Measurements from ENCODE around the gene PPIP5K2.
A peak's percentile ranks its signal among the peaks of the same experiment; 100 is the strongest.
"Not testable (repeated sequence)": the region's sequence is repeated elsewhere in the genome, so short reads cannot be mapped to it uniquely, and the experiment has no call there.

PPIP5K2 gene

DNA sequence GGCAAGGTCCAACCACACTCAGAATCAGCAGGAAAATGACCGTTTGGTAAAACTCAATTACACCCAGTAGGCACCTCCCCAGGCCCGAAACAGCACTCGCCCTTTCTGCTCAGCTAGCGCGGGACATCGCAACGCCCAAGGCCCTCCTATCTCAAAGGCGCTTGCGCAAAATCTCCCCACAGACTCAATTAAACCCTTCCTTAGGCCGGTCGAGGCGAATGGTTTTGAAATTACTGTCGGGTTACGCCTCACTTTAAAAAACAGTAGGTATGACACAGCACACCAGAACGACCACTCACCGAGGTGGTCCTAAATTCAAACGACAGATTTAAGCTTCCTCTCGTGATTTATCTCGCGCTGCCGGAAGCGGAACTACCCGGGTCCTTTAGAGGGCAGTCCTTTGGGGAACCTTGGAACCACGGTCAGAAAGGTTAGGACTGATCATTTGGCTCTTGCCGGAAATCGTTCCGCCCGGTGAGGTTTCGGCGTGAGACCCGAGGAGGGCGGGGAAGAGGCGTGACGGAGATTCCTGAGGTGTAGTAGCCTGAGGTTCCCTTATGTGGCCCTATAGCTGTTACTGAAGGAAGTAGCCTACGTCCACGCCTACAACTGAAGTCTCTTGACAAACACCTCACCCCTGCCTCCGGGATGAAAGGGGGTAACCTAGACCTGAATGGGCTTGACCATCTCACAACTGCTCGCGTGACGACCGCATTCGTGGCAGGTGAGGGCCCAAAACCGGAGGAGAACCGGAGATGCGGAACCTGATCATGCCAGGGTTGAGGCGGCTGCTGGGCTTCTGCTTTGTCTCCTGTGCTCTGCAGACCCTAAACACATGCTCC, at the start of gene PPIP5K2, which contains the start of gene GIN1:
Gene PPIP5K2, plus strand, starts transcription at position 537 of the 842 bp plus-strand sequence. CDS start 9,289 bp downstream, outside the sequence.
Gene GIN1, minus strand, starts transcription at position 374 of the 842 bp plus-strand sequence. CDS start 11,431 bp downstream, outside the sequence.
- peak; percentile 98 for DNase-seq

DNA sequence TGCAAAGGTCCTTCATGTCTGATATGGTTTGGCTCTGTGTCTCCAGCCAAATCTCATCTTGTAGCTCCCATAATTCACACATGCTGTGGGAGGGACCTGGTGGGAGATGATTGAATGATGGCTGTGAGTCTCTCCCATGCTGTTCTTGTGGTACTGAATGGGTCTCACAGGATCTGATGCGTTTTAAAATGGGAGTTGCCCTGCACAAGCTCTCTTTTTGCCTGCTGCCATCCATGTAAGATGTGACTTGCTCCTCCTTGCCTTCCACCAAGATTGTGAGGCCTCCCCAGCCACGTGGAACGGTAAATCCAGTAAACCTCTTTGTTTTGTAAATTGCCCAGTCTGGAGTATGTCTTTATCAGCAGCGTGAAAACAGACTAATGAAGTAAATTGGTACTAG, 46.6 kb upstream of the PPIP5K2 start:
- not testable (repeated sequence) for DNase-seq

DNA sequence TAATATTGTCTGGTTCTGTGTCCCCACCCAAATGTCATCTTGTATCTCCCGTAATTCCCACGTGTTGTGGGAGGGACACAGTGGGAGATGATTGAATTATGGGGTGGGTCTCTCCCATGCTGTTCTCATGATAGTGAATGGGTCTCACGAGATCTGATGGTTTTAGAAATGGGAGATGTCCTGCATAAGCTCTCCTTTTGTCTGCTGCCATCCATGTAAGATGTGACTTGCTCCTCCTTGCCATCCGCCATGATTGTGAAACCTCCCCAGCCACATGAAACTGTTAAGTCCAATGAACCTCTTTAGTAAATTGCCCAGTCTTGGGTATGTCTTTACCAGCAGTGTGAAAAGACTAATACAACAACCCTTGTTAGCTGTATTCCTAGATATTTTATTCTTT, 44.7 kb upstream of the PPIP5K2 start:
- no peak for DNase-seq

DNA sequence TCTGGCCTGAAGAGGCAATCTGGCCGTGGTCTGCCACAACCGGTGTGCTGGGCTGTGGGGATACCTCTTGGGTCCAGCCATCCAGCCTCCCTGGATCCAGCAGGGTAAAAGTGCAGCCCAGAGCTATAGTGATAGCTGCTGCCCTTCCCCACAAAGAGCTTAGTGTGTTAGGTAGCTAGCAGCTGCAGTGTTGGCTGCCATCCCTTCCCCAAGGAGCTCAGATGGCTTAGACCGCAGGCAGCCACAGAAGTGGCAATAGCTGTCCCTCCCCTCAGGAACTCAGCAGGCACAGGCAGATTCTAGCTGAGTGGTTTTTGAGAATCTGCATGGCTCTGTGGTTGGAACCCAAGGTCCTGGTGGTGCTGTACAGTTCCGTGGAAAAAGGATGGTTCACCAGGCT, 40.3 kb upstream of the PPIP5K2 start:
- no peak for DNase-seq

DNA sequence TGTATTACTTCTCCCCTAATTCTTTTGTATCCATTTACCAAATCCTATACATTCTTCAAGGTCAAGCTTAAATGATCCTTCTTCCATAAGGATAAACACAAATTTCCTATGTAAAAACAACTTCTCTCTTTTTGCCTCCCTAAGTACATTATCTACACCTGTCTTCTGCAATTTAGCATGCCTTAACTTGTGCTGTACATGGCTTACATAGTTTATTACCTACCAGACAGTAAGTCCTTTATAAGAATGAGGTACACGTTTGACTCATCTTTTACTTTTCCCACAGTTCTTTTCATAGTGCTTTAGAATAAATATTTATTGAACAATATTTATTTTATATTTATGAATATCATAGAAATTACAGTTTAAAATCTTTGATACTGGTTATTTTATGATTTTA, 33.6 kb upstream of the PPIP5K2 start:
- no peak for DNase-seq

DNA sequence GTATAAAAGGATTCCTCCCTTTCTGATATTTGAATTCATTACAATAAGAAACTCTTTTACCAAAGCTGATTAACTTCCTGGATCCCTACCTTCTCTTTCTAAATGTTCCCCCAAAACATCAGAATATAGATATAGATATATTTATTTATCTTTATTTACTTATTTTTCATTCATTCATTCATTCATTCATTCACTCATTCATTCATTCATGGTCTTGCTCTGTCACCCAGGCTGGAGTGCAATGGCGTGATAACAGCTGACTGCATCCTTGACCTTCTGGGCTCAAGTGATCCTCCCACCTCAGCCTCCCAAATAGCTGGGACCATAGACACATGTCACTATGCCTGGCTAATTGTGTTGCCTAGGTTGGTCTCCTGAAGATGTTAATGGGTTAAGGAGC, 30.8 kb upstream of the PPIP5K2 start:
- DNase-seq, result no peak

DNA sequence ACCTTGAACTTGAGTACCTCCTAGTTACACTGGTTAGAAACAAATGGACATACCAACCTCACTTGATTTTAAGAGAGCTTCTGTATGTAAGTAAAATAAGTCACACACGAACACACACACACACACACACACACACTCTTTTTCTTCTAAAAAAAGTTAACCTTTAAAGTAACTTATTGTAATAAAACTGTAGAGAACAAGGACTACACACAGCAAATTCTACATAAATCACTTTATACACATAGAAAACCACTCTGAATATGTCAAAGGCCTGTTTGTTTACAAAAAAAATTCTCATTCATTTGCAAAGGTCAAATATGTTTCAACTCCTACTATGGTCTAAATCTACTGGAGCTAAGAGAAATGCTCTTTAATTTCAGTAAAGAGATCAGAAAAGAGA, 29.3 kb upstream of the PPIP5K2 start:
- DNase-seq, result no peak

DNA sequence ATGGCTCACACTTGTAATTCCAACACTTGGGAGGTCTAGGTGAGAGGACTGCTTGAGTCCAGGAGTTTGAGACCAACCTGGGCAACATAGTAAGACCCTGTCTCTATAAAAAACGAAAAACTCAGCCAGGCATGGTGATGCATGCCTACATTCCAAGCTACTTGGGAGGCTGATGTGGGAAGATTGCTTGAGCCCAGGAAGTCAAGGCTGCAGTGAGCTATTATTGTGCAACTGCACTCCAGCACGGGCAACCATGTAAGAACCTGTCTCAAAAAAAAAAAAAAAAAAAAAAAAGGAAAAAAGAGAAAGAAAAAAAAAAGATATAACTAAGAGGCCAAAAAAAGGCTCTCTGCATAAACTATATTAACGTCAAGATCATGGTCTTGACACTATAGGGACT, 27.4 kb upstream of the PPIP5K2 start:
- DNase-seq, result no peak

DNA sequence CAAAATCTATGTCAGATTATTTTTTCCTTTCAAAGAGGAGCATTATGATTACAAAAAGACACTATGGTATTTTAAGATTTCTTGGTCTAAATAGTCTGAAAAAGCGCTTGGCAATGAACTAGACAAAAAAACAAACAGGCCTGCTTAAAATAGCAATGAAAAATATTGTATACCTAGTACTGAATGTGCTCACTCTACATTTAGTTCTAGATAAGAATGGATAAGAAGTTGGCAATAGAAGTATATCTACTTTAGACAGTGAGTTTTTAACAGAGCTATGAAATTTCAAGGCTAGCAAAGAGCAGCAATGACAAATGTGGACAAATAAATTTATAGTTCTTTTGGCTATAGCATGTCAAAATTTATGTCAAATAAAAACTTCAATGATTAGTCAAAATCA, 26.4 kb upstream of the PPIP5K2 start:
- no peak for DNase-seq

DNA sequence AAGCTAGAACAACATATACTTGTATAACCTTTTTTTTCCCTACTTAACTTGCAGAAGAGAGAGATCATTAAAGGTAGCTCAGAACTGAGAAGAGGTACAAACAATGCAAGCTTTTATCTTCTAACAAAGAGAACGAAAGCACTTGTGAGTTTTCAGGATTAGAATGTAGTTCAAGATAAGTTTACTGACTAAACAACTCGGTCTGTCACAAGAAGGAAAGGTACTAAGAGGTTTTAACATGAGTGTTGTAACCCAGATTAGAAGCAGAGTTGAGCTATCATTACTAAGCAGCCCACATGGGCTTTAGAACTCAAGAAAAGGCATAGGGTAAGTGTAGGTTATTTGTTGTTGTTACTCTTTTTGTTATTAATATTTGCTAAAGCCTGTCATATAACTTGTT, 25.4 kb upstream of the PPIP5K2 start:
- DNase-seq, result no peak

DNA sequence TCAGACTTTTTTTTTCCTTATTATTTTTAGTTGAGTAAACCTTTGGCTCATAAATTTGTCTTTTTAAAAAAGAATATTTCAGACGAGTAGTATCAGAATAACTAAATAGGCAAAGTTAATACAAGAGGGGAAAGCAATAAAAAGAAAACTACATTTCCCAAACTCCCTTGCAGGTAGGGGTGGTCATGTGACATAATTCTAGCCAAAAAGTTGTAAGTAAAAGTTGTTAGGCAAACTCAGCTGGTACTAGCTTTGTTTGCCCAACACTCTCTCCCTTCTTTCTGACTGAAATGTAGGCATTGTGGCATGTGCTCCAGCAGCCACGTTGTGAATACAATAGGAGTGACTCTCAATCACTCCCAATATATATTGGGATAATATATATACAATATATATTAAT, 21.1 kb upstream of the PPIP5K2 start:
- DNase-seq, result no peak

DNA sequence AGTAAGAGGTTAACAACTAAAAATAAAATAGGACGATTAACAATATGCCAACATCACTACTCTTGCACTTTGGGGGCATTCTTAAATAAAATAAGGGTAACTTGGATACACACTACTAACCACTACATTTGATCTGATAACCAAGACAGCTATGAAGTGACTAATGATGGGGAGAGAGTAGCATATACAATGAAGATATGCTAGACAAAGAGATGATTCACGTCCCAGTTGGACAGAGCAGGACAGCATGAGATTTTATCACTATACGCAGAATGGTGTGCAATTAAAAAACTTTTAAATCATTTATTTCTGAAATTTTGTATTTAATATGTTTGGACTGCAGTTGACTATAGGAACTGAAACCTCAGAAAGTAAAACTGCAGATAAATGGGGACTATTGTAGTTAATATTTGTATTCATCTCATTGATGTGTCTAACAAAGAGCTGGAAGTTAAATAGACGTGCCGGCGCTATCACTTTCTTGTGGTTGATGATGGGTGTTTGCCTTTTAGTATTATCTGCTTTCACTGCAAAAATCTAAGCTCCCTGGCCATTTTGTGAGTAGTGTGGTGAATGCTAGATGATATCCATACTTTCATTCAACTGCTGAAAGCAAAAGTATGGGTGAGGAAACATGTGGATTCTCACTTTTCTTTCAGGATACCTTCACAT, 18.9 kb upstream of the PPIP5K2 start:
- no peak for DNase-seq

DNA sequence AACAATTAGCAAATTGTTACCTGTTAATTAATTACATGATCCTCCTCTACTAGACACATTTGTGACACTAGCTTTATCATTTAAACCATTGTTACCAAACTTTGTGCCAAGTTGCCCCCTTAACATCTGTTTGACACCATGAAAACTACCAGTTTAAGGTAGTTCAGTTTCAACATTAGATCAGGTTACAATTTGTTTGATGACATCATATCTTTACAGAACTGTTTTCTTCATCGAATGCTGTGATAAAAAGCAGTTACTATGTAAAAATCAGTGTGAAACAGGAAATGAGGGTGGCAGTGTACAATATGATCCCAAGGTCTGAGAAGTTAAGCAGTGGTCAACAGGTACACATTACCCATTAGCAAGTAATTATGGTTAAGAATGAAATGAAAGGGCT, 17.9 kb upstream of the PPIP5K2 start:
- DNase-seq, result no peak

DNA sequence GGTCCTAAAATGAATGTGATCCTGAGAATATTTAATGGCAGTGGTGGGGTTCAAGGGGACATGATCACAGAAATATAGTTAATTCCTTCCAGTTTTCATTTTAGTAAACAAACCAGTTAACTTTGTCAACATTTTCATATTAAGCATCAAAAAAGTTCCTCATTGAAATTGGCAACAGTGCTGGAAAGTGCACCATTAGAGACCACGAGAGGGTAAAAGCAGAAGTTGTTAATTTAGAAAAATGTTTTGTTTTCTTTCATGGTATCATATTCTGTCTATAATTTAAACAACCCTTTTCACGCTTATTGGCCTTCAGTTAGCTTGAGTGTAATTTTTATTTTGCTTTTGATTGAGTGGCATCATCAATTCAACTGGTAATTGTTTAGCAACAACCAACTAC, 12.0 kb upstream of the PPIP5K2 start:
- DNase-seq, result no peak

DNA sequence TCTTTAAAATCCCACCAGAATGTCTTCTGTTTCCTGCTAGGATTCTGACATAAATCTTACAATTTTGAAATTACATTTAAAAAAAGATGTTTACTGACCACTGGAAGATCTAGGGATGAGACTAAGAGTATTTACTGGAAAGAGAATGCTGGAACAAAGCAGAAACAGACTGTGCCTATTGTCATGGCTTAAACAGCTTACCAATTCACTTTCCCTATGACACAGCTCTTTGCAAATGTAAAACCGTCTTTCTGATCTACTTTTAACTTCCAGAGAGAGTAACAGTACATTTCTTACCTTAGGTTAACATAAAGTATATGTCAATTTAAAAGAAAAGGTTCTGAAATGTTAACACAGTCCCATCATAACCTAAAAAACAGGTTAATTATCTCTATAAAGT, 10.8 kb upstream of the PPIP5K2 start:
- DNase-seq, result no peak

DNA sequence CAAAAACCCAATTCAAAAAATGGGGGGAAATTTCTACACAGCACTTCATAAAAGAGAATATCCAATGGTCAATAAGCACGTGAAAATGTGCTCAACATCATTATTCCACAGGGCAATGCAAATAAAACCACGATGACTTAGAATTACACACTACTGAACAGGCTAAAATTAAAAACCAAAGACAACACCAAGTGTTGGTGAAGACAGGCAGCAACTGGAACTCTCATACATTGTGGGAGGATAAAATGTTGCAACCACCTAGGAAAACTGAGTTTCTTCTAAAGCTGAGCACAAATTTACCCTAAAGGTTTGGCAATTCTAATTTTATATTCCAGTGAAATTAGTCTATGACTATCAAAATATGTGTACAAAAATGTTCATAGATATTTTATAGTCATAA, 9.7 kb upstream of the PPIP5K2 start:
- DNase-seq, result no peak

DNA sequence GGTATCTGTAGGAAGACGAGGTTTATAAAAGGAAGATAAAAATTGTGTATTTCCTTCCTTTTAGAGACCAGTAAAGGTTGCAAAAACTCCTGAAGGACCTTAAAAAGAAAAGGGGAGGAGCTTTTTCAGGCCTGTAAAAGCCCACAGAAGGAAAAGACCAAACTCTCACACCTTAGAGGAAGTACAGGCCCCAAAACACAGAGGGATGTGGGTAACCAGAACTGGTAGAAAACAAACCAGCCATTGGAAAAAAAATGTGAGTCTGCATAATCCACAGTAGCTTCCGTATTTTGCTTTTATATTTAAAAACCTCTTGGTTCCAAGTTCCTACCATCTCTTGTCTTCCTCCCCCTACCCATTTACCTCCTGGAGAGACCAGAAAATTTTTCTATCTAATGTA, 8.6 kb upstream of the PPIP5K2 start:
- peak; percentile 64 for DNase-seq

DNA sequence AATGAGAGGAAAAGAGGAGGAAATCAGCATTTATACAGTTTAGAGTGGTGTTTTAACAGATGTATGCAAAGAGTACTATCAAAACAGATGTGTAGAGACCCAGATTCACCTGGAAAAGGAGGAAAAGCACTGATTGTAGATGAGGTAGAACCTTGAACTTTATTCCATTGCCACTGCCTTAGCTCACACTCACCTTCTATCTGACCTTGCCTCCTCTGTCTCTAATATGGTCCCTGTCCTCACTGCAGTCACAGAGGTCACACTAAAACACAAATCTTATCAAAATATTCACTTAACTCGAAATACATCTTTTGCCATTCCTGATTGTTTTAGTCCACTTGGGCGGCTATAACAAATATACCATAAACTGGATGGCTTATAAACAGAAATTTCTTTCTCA, 7.2 kb upstream of the PPIP5K2 start:
- no peak for DNase-seq

DNA sequence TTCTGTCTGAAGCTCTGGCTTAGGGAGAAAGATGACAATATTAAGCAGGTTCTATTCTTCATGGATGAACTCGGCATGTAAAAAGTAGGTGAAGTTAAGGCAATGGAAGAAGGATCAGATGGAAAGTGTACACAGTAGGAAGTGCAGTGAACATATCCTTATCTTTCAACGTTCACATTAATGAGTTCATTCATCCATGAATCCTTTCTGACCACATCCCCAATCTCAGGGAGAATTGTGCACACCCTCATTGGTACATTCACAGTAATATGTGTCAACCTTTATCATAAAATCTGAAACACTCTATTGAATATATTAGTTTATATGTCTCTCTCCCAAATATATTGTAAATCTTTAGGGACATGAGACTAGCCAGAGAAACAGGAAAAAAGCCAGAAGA, 5.7 kb upstream of the PPIP5K2 start:
- DNase-seq, result no peak

DNA sequence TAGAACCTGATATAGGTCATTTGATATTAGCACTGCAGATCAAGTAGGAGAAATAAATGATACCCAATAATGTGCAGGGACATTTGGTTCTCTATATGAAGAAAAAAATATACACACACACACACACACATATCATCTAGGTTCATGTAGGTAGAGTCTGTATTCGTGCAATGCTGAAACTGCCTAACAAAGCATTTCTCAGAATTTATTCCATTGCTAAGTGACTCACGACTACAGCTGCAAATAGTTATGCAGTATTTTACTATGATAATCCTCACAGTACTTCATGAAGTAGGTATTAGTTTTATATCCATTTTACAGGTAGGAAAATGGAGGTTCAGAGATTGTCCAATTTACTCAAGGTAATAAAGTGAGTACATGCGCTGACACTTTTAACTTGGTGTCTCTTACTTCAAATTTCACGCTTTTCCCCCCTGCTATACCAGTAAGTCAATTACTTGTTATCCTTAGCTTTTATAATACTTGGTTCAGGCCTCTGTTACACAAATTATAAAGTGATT, 2.6 kb upstream of the PPIP5K2 start:
- DNase-seq, result no peak

DNA sequence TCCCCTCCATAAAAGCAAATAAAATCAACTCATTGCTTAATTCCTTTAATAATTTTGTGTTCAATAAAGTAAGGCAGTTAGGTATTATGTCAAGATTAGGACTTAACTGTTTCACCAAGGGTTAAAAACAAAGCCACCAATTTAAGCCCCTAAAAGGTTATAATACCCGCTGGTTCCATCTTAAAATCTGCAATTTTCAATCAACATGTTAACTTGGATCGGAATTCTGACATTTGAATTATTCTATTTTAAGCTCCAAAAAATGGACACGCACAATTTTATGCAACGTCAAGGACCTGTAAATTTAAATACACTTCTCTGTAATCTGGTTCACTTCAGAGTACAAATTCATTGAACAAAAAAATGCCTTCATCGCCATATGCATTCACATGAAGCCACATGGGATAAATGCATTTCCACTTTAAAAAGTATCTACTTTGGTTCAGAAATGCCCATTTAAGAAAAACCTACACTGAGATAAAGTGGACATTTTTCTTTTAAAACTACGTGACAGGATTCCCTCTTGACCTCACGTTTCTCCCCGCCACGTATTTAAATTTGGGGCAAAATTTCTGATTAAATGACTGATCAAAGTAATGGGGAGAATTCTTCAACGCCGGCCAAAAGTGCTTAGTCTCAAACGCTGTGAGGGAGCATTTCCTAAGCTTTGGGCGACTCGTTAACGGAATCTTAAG, 884 bp upstream of the PPIP5K2 start:
- DNase-seq, result peak; percentile 37

DNA sequence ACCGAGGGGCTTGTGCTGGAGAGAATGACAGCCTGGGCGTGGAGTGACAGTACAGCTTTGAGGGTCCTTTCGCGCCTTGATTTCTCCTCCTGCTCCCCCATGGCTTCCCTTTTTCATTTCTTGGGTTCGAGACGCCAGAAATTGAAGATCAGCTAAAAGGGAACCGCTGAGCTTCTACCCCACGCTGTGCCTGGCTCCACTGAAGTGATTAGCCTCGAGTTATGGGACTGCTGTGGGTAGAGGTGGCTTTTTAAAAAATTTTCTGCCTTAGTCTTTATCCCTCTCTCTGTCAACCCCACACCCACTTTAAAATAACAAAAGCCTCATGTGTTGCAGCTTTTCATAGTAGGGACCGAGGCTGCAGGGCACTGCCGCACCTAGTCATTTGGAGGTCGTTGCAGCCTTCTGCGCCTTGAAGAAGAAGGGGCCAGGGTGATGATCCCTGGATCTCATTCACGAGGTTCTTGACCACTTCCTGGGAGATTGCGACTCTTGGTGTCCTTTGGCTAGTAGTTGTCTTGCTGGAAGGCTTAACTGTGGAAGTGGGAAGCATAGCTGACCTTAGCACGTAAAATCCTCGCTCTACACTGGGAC, 603 bp downstream of the PPIP5K2 start:
- DNase-seq, result no peak

DNA sequence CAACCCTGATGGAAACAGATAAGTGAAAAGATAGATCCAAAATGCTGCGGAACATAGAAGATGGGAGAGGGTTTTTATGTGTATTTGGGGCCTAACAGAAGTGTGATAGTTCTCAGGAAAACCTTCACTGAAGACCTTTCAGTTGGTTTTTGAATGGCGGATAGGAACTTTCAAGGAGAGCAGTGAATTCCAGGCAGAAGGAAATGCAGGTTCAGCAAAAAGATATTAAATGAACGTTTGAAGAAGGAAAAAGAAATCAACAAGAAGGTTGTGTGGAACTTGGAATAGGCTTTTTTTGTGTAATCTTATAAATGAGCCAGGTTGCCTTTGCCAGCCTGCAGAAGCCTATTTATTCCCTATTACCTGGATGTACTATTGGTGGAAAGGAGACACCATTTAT, 2.1 kb downstream of the PPIP5K2 start:
- DNase-seq, result no peak

Data from CD4-positive, alpha-beta T cell treated with Interleukin-21 for 1 hour (primary cell).